Daoy (cell line): ENCODE results near the gene TMEM144. TPM values are rescaled to one million over a fixed set of nuclear protein-coding genes. Genes with fewer than 3 reads are reported as not detected.
"Not testable (repeated sequence)": the region's sequence is repeated elsewhere in the genome, so short reads cannot be mapped to it uniquely, and the experiment has no call there.

ENCODE experiments used
- DNase-seq: peaks from one replicate; pipeline ENCODE4 v3.0.0-alpha.2; 2015; ENCODE audit warnings: low read depth
- total RNA-seq: library from RNA; depleted of rRNA; stranded (reverse); fragments of >200 nt; shearing (Covaris generic); gene quantifications from 2 replicates; pipeline ENCODE4 v1.2.3, GENCODE V29; 2014

The TMEM144 gene
- total RNA-seq, 1 experiment from 2014 or later: 2.3 TPM

DNA sequence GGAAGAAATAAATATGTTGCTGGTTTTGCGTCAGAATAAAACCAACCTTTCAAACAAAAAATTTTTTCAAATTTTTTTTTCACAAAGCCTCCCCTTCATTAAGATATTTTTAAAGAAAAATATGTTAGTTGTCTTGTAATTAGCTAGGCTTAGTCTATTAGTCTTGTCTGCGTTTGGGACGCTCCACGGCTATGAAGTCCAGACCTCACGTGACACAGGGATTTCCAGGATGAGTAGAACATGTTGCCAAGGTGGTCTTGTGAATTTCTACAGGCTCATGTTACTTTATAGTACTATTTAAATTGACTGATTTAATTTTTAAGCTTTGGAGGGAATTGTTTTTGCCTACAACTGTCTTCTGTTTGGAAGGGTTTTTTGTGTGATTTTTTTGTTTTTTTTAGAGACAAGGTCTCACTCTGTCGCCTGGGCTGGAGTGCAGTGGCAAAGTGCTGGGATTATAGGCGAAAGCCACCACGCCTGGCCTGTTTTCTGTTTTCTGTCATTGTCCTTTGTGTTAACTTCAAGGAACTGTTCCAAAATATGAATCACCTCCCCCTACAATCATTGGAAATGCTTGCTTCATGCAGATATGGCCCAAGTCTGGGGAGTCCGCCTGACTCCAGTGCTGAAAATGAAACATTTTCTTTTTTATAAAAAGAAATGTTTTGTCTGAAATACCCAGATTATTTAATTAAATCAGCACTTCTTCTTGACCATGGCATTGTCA is 26.2 kb downstream of the TMEM144 start:
- no peak for DNase-seq

DNA sequence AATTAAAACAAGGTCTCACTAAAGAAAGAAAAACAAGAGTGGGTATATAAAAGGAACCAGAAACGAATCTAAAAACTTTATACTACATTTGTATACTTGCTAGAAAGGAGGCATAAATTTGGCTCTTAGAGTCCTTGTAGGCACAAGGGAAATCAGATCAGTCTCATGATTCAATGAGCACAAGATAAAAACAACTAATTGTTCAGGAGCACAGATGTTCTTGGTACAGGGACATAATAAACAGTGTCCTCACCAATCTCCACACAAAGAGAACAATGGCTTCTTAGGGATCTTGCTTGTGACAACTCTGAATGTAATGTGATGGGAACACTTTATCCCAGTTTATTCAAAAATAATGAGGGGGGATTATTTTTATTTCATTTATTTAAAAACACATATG is 28.3 kb downstream of the TMEM144 start:
- DNase-seq: no peak

DNA sequence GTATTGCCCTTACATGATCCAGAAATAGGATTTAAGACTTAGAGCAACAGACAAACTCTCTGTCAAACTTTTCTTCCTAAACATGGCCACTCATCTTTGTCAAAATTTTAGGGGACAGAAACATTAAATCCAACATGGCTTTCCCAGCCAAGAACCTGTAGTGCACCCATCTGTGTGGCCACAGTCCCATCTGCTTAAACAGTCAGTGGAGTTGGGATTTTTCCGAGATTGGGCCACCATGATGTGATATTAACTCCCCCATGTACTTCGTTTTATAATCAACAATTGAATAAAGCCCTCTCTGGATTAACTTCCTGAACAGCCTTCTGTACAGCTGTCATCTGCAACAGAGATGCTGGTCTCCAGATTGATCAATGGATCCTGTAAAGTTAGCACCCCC is 28.9 kb downstream of the TMEM144 start:
- DNase-seq: no peak

DNA sequence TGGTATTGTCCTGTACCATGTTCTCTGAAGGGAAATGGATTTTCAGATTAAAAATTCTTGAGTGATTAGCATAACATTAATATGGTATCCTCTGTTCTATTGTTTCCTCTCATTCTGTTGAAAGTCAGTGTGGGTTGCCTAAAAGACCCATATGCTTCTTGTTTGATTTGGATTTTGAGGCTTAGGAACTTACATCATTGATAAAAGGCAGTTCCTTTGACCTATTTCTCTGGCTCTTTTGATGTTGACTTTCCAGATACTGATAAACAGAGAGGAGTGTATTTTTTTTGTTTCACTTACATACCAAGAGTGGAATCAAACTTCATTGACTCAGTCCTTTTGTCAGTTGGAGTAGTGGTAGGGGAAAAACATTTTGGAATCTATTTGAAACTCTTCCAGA is 32.8 kb downstream of the TMEM144 start:
- no peak for DNase-seq

DNA sequence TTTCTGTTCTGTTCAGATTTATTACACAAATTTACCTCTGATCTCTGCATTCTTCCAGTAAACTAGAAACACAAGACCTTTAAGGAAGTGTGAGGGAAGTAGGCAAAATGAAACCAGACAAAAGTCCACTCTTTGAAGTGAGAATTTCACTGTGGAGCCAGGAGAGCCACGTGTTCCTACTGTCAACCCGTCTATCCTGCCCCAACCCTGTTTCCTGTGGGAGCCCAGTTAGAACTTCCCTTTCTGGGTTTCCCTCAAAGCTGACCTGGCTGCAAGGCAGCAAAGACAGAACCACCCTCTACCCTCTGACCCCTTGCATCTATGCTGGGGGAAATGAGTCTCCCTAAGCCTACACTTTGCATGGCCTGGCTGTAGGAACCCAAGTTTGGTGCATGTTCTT is 40.0 kb downstream of the TMEM144 start:
- DNase-seq: no peak

DNA sequence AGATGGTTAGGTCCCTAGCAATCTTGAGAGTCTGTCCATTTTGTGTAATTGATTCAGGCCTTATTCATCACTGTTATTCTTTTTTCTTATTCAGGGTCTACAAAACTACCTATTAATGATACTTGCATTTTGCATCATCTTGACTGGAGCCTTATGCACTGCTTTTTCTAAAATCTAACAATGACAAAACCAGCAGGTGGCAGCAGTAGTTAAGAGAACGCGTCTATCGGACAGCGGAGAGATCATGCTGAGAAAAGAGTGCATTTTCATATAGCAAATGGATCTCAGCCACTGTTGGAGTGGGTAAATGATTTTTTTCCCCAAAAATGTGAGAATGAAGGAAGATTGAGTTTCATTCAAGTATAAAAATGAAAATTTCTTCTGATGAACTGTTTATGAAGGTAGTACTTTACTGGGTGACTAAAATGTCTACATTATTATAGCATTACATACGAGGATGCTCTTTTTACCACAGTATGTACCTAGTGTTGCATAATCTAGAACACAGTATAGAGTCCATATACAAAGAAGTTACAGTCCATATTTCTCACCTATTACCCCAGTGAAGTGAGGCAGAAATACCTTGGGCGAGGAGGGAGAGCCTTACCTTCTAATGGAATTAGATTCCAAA is 43.2 kb downstream of the TMEM144 start:
- DNase-seq: peak; percentile 20

DNA sequence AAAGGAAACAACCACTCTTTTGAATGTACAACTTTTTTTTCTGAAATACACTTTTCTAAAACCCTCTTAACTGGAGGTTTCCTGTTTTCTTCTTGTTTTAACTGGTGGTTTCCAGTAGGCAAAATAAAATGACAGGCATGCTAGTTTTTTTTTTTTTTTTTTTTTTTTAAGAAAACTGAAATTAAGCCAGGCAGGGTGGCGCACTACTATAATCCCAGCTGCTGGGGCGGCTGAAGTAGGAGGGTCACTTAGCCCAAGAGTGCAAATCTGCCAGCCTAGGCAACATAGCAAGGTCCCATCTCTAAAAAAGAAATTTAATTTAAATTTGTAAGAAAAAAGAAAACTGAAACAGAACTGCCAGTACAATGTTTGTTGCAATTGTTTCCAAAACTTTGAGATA is 44.0 kb downstream of the TMEM144 start:
- DNase-seq: no peak

DNA sequence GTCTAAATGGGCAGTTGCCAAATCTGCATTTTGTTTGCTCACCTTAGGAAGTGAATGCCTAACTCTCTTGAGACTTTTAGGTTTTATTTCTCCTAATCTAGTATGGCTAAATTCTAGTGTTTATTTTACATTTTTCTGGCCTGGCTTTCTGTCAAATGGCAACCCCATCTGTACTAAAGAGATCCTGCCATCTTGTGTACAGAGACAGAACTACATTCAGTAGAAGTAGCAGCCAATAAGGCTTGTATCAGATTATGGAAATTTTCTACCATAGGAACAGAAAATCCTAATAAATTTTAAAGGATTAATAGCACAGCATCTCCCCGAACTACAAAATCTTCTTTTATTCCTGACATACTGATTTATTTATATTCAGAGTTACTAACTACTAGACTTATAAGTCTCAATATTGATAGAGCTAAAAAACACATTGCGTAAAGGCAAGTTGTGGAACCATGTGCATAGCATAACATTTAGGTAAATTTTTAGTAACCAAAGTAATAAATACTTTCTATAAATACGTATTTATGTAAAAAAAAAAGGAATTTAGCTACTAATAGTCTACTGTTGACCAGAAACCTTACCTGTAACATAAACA is 45.5 kb downstream of the TMEM144 start:
- DNase-seq: peak; percentile 15

DNA sequence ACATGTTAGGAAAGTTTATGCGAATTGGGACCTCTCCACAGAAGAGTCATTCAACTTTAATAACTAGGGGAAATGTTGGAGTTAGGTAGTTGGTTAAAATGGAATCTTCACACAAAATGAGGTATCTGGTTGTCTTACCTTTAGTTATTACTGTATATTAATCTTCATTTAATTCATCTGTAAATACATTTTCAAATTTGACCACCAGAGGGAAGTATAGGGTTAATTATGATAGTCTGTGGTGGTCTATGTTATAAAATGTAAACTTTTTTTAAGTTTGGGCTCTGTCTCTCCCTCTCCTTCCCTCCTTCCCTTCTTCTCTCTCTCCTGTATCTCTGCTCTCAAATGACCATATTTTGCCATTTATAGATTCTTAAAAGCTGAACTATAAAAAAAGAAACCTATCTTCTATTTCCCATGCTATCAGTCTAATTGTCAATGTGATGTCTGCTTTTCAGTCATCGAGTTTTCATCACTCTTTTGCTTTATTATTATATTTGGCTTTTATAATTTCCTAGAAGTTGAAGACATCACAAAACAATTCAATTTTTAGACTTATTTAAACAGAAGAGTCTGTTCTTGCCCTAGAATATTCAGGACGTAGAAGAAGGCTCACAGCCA is 49.8 kb downstream of the TMEM144 start:
- no peak for DNase-seq

DNA sequence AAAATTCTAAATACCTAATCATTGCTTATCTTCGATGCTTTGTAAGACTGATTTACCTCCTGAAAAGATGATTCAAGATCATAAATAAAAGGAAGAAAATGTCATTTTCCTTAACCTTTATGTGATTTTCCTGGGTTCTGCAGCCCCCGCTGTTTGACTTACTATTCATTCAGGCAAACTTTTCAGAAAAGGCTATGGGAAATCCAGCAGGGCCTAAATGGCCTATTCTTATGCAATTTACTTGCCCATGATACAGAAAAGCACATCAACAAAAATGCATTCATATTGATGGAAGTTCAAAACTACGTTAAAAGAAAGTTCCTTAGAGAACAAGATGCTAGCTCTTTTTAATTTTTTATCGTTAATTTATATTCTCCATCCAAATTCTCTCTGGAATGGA is 51.2 kb downstream of the TMEM144 start:
- DNase-seq: no peak

DNA sequence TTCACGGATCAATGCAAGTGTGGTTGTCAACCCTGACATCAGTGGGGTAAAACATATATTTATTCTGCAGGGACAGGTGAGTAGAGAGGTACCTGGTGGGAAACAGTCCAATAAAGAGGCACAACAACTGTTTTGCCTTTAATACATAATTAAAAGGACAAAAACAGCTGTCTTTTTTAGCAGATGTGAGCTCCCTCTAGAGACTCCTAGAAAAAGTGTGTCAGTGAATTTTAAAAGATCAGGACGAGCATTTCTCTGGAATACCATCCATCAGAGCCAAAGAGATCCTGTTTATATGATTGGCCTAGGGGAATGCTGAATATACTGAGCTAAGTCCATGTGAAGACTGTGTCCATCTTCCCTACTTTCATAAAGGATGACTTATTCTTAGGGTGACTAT is 58.3 kb downstream of the TMEM144 start:
- no peak for DNase-seq

DNA sequence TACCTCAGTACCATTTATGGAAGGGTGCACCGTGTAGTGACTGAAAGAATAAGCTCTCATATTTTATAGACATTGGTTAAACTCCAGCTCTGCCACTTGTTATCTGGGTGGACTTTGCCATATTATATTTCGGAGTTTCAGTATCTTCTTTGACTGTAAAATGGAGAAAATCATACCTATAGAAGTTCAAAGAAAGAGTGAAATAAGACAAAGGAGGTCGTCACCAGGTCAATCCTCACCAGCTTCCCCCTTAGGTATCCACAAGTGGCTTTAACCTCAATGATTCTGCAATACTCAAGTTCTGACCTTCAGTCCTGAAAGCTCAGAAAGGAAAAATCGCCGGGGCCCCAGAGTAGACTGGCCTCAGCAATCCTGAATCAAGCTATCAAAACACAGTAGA is 64.3 kb downstream of the TMEM144 start:
- DNase-seq: no peak

DNA sequence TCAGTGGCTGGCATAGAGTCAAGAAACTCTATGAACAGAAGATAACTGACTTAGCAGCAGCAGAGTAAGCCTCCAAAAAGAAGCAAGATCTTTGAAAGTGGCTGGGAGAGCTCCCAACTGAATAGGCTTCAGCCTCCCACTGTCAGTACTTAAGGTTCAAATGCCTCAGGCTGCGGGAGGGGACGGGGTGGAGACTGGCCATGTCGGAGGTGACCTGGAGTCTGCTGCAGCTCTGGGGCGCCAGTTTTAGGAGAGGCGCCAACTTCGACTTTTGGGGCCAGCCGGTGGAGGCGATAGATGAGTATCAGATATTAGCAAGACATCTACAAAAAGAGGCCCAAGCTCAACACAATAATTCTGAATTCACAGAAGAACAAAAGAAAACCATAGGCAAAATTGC is 67.3 kb downstream of the TMEM144 start:
- no peak for DNase-seq

DNA sequence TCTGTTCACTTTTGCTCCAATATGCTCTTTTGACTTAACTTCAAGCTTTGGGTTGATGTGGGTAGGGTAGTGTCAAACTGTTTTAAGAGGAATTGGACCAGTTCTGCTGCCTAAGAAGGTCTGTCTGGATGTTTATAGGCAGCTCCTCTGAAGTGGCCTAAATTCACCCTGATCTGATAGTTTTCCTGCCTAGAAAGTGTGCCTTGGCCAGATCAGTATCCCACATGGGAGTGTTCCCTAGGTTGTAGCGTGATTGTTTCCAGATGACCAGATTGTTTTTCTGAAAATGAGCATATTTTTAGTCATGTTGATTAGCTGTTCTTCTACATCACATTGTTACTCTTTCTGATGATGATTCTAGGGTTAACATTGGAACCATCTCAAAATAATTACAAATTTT is 68.8 kb downstream of the TMEM144 start:
- not testable (repeated sequence) for DNase-seq

DNA sequence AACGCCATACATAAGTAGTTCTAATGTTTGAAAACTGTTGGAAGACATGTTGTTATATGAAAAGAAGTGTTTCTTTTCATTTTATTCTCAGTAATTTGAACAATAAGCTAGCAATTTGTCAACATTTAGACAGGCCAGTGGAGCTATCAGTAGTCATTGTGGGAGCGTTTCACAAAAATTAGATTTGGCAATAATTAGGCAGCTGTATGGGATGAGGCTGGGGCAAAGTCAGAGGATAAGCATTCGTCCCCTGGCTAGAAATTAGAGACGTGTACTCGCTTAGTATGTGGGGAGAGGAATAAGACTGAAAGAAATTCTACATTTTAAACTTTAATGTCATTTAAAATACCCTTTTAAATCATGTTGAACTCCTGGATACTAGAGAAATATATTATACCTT is 70.6 kb downstream of the TMEM144 start:
- no peak for DNase-seq

DNA sequence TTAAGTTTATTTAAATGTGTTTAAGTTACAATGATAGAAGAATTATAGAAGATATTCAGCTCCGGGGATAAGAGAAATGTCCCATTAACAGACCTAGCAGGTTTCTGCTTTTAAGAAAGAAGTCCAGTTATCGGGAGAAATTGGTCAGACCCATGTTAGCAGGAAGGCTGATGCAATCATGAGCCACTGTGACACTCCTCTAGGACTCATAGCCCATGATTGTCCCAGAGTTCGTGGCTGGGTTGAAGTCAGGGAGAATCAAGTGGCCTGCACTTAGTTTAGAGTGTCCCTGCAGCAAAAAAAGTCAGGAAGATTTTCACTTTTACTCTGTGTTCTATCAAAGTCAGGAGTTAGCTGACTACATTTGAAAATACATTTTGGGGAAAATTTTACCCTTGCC is 72.0 kb downstream of the TMEM144 start:
- DNase-seq: peak; percentile 2

DNA sequence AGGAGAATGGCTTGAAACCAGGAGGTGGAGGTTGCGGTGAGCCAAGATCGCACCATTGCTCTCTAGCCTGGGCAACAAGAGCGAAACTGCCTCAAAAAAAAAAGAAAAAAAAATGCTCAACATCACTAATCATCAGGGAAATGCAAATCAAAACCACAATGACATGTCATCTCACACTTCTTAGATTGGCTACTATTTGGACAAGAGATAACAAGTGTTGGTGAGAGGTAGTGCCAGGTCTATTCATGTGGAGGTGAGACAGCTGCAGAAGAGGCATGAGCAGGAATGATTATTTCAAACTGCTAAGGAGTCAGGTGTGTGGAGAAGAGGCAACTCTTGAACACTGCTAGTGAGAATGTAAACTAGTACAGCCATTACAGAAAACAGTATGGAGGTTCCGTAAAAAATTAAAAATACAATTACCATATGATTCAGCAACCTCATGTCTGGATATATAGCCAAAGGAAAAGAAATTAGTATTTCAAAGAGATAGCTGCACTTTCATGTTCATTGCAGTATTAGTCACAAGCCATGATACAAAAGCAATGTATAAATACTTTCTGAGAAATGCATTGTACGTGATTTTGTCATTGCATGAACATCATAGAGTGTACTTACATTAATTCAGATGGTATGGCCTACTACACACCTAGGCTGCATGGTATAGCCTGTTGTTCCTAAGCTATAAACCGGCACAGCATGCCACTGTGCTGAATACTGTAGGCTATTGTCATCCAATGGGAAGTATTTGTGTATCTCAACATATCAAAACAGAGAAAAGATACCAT is 75.3 kb downstream of the TMEM144 start:
- DNase-seq: peak; percentile 1

DNA sequence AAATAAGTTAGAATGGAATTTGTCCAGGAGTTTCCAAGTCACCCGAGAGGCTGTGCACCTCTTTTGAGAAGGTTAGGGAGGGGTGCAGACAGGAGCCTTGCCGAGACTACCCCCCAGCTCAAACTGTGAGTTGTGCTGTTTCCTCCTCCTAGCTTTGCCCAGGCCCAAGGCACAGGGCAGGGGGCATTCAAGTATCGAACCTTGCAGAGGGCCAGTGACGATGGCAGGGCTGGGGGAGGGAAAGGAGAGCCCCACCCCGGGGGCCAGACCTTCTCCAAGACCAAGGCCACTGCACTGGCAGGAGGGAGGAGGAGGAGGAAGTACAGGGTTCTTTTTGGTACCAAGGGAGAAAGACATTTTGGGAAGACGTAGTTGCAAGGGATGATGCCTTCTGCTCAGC is 80.6 kb downstream of the TMEM144 start:
- DNase-seq: no peak

DNA sequence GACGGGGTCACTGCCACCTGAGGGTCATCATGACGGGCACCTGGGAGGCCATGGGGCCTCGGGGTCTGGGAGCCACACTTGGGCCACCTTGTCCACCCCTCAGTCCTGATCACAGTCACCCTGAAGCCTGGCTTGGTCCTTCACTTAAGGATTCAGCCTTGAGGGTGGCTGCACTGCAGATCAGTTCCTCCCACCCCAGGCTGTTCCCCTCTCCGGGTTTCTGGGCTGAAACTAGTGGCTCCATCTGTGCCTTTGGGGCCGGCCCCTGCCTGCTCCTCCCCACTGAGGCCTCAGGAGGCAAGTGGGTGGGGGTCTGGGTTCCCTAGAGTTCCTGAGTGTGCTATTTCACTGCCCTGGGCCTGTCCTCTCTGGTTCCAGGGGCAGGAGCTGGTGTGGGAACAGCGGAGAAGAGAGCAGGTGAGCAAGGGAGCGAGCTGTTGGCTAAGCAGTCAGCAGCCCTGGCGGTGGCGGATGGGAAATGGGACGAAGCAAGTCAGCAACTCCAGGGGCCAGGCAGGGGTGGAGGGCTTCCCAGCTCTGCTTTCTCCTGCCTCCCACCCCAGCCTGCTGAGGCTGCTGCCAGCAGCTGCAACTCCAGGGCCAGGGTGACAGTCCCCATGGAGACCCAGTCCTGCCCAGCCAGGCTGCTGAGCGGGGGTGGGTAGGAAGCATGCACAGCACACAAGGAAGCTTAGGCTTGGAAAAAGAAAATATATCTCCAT is 81.2 kb downstream of the TMEM144 start:
- no peak for DNase-seq

DNA sequence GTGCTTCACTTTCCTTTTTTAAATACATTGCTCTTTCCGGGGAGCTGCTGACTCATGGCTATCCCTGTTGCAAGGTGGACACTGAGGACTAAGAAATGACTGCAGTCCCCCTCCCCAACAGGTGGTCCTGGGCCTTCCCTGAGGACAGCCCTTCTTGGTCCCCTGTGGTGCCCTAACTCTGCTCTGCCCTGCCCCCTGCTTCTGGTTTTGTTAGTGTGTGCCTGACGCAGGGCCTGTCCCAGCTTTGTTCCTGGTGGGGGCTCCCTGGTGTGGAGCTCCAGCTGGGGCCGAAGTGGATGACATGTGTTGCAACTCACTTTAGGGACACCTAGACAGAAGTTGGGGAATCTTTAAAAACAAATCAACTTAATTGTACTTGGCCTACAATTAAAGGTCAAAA is 81.9 kb downstream of the TMEM144 start:
- DNase-seq: no peak

DNA sequence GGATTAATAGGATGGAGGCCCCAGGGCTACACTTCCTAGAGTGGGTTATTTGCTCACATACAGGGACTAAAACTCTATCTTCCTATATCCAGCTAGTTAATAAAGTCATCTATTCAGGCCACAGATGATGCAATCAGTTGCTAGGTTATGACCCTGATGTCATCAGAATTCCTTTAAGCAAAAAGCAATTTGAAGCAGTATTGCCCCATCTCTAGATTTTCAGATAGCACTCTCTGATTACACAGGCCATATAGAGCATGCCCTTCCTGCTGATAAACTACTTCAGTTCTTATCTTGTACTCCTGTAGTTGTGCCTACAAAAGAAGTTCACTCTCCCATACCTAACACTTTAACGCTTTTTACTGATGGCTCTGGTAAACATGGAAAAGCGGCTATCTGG is 84.8 kb downstream of the TMEM144 start:
- DNase-seq: no peak
